ENCODE results near the gene AVPR2. TPM values are rescaled to one million over a fixed set of nuclear protein-coding genes. Genes with fewer than 3 reads are reported as not detected.

The AVPR2 gene
- total RNA-seq, 1 donor from 2014 or later: not detected

DNA sequence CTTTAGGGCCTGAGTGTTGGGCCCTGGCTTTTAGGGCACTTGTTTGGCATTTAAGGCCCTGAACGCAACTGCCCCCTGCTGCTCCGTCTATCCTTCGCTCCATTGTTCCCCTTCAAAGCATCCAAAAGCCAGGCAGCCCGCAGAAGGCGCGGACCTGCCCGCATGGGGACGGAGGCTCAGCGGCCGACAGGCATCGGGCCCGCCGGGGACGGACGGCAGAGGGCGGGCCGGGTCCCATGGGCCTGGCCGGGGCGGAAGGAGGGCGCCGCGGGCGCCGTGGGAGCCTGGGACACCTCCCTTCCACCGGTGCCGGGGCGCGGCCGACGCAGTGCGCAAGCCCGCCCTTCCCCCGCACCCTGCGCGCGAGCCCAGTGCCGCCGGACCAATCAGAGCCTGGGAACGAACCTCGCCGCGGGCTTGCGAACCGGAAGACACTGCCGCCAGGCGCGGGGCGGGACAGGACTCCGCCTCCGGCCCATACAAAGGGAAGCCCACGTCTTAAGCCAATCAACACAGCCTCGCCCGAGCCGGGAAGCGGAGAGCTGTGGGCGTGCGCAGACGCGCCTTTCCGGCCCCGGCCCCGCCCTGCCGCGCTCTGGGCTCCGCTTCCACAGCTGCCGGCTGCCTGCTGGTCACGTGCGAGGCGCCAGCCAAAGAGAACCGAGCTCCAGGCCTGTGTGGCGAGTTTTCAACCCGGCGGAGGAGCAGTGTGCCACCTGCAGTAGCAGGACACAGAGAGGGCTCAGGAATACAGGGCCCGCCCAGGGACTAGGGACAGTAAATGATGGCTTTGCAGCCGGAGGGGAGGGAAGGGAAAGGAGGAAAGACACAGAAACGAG lies 23.7 kb downstream of the AVPR2 start:
- Mint-ChIP-seq H3K27me3 (ENCODE audit: unreplicated experiment) (peaks cover 3% of the 10 kb centered on the region), H3K4me3 (ENCODE audit: unreplicated experiment) (peak overlapping the region; percentile 82), H3K9me3 (ENCODE audit: unreplicated experiment) (peaks cover 3% of the 10 kb centered on the region), H3K36me3 (ENCODE audit: unreplicated experiment) (no peaks in the 10 kb centered on the region), H3K27ac (ENCODE audit: unreplicated experiment) (peak overlapping the region; percentile 94), H3K4me1 (ENCODE audit: low read depth, unreplicated experiment) (peaks cover 2% of the 10 kb centered on the region)
- TF ChIP-seq, protein P1, sequence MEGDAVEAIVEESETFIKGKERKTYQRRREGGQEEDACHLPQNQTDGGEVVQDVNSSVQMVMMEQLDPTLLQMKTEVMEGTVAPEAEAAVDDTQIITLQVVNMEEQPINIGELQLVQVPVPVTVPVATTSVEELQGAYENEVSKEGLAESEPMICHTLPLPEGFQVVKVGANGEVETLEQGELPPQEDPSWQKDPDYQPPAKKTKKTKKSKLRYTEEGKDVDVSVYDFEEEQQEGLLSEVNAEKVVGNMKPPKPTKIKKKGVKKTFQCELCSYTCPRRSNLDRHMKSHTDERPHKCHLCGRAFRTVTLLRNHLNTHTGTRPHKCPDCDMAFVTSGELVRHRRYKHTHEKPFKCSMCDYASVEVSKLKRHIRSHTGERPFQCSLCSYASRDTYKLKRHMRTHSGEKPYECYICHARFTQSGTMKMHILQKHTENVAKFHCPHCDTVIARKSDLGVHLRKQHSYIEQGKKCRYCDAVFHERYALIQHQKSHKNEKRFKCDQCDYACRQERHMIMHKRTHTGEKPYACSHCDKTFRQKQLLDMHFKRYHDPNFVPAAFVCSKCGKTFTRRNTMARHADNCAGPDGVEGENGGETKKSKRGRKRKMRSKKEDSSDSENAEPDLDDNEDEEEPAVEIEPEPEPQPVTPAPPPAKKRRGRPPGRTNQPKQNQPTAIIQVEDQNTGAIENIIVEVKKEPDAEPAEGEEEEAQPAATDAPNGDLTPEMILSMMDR (IDR thresholded peaks at IDR 0.05; ENCODE audit: partially characterized antibody, unreplicated experiment): no peak
- DNase-seq: peak; percentile 91

DNA sequence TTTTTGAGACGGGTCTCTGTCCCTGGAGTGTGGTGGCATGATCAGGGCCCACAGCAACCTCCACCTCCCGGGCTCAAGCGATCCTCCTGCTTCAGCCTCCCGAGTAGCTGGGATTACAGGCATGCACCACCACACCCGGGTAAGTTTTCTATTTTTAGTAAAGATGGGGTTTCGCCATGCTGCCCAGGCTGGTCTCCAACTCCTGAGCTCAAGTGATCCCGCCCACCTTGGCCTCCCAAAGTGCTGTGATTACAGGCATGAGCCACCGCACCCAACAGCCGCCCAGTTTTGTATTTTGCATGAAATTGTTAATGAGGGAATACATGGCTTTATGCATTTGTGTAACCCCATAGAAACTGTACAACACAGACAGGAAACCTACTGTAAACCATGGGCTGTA lies 24.4 kb downstream of the AVPR2 start:
- peaks cover 3% of the 10 kb centered on the region for H3K9me3 Mint-ChIP-seq (ENCODE audit: unreplicated experiment)
- H3K36me3 Mint-ChIP-seq (ENCODE audit: unreplicated experiment): no peaks in the 10 kb centered on the region
- peak overlapping the region; percentile 63 for H3K4me3 Mint-ChIP-seq (ENCODE audit: unreplicated experiment)
- peak overlapping the region; percentile 94 for H3K27ac Mint-ChIP-seq (ENCODE audit: unreplicated experiment)
- peaks cover 2% of the 10 kb centered on the region for H3K4me1 Mint-ChIP-seq (ENCODE audit: low read depth, unreplicated experiment)
- peaks cover 3% of the 10 kb centered on the region for H3K27me3 Mint-ChIP-seq (ENCODE audit: unreplicated experiment)
- no peak for DNase-seq
- TF ChIP-seq, protein P1 (IDR thresholded peaks at IDR 0.05; ENCODE audit: partially characterized antibody, unreplicated experiment): no peak

DNA sequence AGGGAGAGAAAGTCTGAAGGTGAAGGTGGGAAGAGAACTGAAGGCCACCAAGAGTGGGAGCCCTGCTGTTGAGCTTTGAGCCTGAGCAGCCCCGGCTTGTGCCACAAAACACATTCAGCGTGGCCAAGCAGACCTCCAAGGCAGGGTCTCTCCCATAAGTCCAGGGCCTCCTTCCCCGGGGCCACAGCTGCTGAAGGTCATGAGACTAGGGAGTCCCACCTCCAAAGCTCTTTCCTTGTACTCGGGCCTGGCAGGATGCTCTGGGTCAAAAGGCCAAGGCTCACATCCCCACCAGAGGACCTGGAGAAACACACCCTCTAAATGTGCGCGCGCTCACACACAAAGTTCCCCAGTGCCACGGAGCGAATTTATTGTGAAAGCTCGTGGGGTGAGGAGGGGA lies 25.1 kb downstream of the AVPR2 start:
- Mint-ChIP-seq H3K9me3 (ENCODE audit: unreplicated experiment) (peaks cover 2% of the 10 kb centered on the region), H3K4me1 (ENCODE audit: low read depth, unreplicated experiment) (peaks cover 2% of the 10 kb centered on the region), H3K27ac (ENCODE audit: unreplicated experiment) (peak overlapping the region; percentile 94), H3K36me3 (ENCODE audit: unreplicated experiment) (no peaks in the 10 kb centered on the region), H3K27me3 (ENCODE audit: unreplicated experiment) (peaks cover 3% of the 10 kb centered on the region), H3K4me3 (ENCODE audit: unreplicated experiment) (no peak overlapping the region)
- DNase-seq: no peak
- TF ChIP-seq, protein P1 (IDR thresholded peaks at IDR 0.05; ENCODE audit: partially characterized antibody, unreplicated experiment): no peak

DNA sequence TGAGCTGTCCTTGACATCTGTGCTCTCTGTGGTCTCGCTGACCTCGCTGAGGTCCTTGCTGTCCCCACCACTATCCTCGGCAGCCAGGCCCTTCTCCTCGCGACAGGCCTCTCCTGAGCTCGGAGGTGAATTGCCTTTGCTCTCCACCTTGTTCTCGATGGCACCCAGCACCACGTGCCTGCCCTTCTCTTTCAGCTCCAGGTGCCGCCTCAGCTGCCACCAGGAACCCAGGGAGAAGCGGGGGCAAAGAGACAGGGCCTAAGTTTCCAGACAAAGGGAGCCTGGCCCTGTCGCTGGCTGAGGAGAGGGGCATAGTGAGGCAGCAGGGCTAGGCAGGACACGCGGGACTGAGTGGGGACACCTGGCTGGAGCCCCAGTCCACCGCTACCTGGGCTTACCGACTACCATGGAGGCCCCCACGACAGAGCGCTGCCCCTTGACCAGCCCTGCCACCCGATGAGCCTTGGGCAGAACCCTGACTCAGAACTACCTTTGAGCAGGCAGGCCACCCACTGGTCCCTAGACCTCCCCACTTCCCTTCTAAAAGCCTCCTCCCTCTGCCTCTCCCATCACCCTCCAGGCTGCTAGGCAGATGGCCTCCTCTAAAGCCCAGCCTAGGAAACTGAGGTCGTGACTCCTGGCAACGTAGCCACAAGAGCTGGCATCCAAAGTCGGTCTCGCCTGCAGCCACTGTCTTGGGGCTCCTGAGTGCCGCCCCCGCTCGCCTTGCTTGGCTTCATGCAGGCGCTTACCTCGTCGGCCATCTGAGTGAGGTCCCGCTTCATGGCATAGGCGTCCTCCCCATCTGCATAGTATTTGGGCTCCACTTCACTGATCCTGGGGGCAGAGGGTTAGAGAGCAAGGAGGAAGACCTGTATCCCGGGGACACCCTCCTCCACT lies 25.8 kb downstream of the AVPR2 start:
- Mint-ChIP-seq H3K9me3 (ENCODE audit: unreplicated experiment) (peaks cover 2% of the 10 kb centered on the region), H3K27ac (ENCODE audit: unreplicated experiment) (no peak overlapping the region), H3K36me3 (ENCODE audit: unreplicated experiment) (no peaks in the 10 kb centered on the region), H3K4me1 (ENCODE audit: low read depth, unreplicated experiment) (peaks cover 2% of the 10 kb centered on the region), H3K4me3 (ENCODE audit: unreplicated experiment) (no peak overlapping the region), H3K27me3 (ENCODE audit: unreplicated experiment) (peaks cover 3% of the 10 kb centered on the region)
- no peak for DNase-seq
- TF ChIP-seq, protein P1 (IDR thresholded peaks at IDR 0.05; ENCODE audit: partially characterized antibody, unreplicated experiment): no peak

All from glutamatergic neuron (in vitro differentiated cells).